Urinary bladder (tissue), 4 donors: ENCODE measurements around the gene ZBTB24. TPM values are rescaled to one million over a fixed set of nuclear protein-coding genes. Genes with fewer than 3 reads are reported as not detected.

Experiments
- DNase-seq: peaks from one replicate; pipeline ENCODE4 v3.0.0-alpha.2; 2015; ENCODE audit errors: extremely low spot score
- H3K27ac ChIP-seq: one replicate; pipeline ENCODE4 v1.5.1; 2013; ENCODE audit warnings: low read depth, mild to moderate bottlenecking, moderate library complexity
- H3K36me3 ChIP-seq: one replicate; pipeline ENCODE4 v1.6.1; 2013; ENCODE audit warnings: mild to moderate bottlenecking, moderate library complexity; ENCODE audit not compliant: insufficient read depth
- H3K4me1 ChIP-seq: one replicate; pipeline ENCODE4 v1.6.1; 2013; ENCODE audit warnings: mild to moderate bottlenecking, moderate library complexity; ENCODE audit not compliant: insufficient read depth
- H3K4me3 ChIP-seq: one replicate; pipeline ENCODE4 v1.5.1; 2013; ENCODE audit warnings: low read depth, low read length
- WGBS: extraction: QIAGEN DNeasy Blood & Tissue Kit; methylation state at CpG from one replicate; pipeline ENCODE4 v1.1.7; 2013; 5-methylcytosine and 5-hydroxymethylcytosine counted together
- polyA plus RNA-seq: library from polyadenylated mRNA; stranded (reverse); fragments of 200-250 nt; gene quantifications from one replicate; pipeline ENCODE4 v1.2.3, GENCODE V29; 2013
- total RNA-seq: library from RNA; depleted of rRNA; stranded (reverse); fragments of >200 nt; gene quantifications from one replicate; pipeline ENCODE4 v1.2.3, GENCODE V29; 2014
- donor health status: healthy with polysubstance abuse.
- donor health status: healthy.

The ZBTB24 gene
- total and polyA plus RNA-seq, 2 donors, result 4.3 to 12.0 TPM

DNA sequence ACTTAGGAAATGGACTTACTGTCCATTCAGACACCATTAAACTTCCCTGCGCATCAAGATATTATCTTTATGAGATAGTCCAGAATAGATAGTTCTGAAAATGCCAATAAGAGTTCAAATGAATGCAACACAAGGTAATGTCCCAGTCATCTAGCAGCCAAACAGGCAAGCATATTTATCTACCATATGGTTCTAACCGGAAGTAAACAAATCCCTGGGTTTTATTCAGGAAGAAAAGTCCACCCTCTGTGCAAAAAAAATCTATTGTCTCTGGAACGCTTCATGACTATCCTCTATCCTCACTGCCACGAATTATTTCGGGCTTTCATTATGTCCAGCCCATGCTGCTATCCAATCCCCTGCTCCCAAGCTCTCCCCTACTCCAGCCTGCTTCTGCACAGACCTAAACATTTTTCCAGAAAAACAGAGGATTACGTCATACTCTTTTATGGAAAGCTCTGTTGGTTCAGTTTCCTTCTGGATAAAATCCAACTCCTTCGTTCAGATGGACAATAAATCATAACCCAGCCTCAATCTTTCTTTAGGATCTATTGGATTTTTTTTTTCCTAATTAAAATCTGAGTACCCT lies 54.0 kb downstream of the ZBTB24 start:
- WGBS, result 22% methylated on average over 7 of the region's 7 CpGs
- no peaks in the 10 kb centered on the region for H3K36me3 ChIP-seq
- H3K4me3 ChIP-seq, result no peak overlapping the region
- no peaks in the 10 kb centered on the region for H3K4me1 ChIP-seq
- DNase-seq, result peak; percentile 35
- no peak overlapping the region for H3K27ac ChIP-seq

DNA sequence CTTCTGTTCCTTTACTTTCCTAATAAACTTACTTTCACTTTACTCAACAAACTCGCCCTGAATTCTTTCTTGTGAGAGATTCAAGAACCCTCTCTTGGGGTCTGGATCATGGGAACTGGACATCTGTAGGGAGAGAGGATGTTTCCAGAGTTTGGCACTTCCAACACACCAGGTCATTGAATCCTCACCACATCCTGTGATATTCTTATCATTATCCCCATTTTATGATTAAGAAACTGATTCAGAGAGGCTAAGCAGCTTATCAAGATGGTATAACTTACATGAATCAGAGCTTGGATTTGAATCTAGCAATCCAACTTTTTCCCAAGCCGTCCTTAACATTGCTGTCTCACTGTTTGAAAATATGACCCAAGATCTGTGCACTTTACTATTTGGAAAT lies 58.1 kb downstream of the ZBTB24 start:
- no peak overlapping the region for H3K4me3 ChIP-seq
- no peaks in the 10 kb centered on the region for H3K36me3 ChIP-seq
- 84% methylated on average over 2 of the region's 2 CpGs for WGBS
- DNase-seq, result no peak
- no peak overlapping the region for H3K27ac ChIP-seq
- H3K4me1 ChIP-seq, result no peaks in the 10 kb centered on the region

DNA sequence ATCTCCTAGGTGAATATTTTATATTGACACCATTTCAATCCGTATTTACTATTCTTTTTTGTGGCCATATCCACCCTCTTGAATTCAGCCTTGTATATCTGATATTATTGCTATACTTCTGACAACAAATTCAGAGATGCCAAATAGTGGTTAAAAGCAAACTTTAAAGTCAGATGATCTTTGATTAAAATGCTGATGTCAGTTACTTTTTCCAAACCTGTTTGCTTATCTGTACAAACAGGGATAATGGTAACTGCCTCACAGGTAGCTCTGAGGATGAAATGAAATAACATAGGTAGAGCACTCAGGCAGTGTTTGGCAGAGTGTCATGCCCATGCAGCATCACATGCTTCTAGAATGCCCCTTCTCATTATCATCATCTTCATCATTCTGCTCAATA lies 61.8 kb downstream of the ZBTB24 start:
- no peak for DNase-seq
- Histone ChIP-seq H3K36me3 (no peaks in the 10 kb centered on the region), H3K4me1 (no peaks in the 10 kb centered on the region), H3K27ac (no peak overlapping the region), H3K4me3 (no peak overlapping the region)
- 87% methylated on average over 1 of the region's 1 CpG for WGBS

DNA sequence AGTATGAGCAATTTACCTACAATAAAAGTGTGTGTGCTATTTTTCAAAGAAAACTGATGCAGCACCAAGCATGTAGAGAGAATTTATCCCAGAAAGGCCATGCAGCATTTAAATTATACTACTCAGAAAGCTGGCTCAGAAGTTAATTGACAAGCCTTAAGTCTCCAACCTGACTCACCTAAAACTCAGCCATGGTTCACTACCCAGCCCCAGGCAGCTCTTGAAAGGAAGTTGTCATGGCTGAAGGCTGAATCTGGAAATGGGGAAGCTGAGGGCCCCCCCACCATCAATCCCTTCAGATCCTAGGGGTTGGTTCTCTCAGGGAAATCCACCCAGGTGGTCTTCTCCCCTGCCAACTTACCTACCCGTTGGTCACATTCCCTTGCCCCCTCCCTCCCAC lies 62.3 kb downstream of the ZBTB24 start:
- no peak for DNase-seq
- Histone ChIP-seq H3K27ac (no peak overlapping the region), H3K4me3 (no peak overlapping the region), H3K4me1 (no peaks in the 10 kb centered on the region), H3K36me3 (no peaks in the 10 kb centered on the region)
- 43% methylated on average over 1 of the region's 1 CpG for WGBS

DNA sequence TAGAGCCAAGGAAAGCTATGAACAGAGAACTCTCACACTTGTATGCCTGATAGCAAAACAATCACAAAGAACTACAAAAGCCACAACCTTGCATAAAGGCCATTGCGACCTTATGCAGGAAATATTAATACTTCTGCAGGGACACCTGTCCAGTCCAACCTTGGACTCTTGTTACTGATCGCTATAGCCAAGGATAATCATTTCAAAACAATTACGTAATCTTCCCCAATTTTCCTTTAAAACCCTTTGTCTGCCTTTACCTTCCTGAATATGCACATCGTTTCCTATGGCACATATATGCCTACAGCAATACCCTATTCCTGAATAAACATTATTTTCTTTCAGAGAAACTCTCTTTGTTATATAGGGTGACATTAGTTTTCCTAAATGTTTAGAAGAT lies 65.4 kb downstream of the ZBTB24 start:
- no peaks in the 10 kb centered on the region for H3K36me3 ChIP-seq
- H3K27ac ChIP-seq, result no peak overlapping the region
- H3K4me1 ChIP-seq, result no peaks in the 10 kb centered on the region
- 92% methylated on average over 4 of the region's 4 CpGs for WGBS
- no peak for DNase-seq
- no peak overlapping the region for H3K4me3 ChIP-seq

Other genes with a start within 250 kb of the ZBTB24 start
- 327 TPM for gene CD164, start 100.8 kb downstream of the ZBTB24 start, total RNA-seq
- gene CD164, start 100.8 kb downstream of the ZBTB24 start, polyA plus RNA-seq, result 221 TPM
- 11.9 TPM for gene PPIL6, start 42.6 kb downstream of the ZBTB24 start, total RNA-seq
- 4.3 TPM for gene PPIL6, start 42.6 kb downstream of the ZBTB24 start, polyA plus RNA-seq
- 9.1 TPM for gene SMPD2, start 42.5 kb downstream of the ZBTB24 start, total RNA-seq
- 9.5 TPM for gene SMPD2, start 42.5 kb downstream of the ZBTB24 start, polyA plus RNA-seq
- 25.5 TPM for gene MICAL1, start 27.4 kb downstream of the ZBTB24 start, total RNA-seq
- gene MICAL1, start 27.4 kb downstream of the ZBTB24 start, polyA plus RNA-seq, result 83.8 TPM
- 15.4 TPM for gene AK9, start 208.0 kb upstream of the ZBTB24 start, total RNA-seq
- gene AK9, start 208.0 kb upstream of the ZBTB24 start, polyA plus RNA-seq, result 7.3 TPM
- 24.5 TPM for gene FIG4, start 208.1 kb upstream of the ZBTB24 start, total RNA-seq
- gene FIG4, start 208.1 kb upstream of the ZBTB24 start, polyA plus RNA-seq, result 11.8 TPM